ENCODE measurements around the gene RXRA. TPM values are rescaled to one million over a fixed set of nuclear protein-coding genes. Genes with fewer than 3 reads are reported as not detected.

Gene RXRA
- total RNA-seq, 3 donors from 2014 or later: 31.0 to 63.0 (median 31.5) TPM

- Histone ChIP-seq H3K27ac (no peak overlapping the region), H3K36me3 (no peaks in the 10 kb centered on the region), H3K9me3 (no peaks in the 10 kb centered on the region), H3K4me1 (no peaks in the 10 kb centered on the region), H3K4me3 (no peak overlapping the region), H3K27me3 (no peaks in the 10 kb centered on the region)
- TF ChIP-seq, protein P1, sequence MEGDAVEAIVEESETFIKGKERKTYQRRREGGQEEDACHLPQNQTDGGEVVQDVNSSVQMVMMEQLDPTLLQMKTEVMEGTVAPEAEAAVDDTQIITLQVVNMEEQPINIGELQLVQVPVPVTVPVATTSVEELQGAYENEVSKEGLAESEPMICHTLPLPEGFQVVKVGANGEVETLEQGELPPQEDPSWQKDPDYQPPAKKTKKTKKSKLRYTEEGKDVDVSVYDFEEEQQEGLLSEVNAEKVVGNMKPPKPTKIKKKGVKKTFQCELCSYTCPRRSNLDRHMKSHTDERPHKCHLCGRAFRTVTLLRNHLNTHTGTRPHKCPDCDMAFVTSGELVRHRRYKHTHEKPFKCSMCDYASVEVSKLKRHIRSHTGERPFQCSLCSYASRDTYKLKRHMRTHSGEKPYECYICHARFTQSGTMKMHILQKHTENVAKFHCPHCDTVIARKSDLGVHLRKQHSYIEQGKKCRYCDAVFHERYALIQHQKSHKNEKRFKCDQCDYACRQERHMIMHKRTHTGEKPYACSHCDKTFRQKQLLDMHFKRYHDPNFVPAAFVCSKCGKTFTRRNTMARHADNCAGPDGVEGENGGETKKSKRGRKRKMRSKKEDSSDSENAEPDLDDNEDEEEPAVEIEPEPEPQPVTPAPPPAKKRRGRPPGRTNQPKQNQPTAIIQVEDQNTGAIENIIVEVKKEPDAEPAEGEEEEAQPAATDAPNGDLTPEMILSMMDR (IDR thresholded peaks at IDR 0.05): no peak
- TF ChIP-seq POLR2AphosphoS5 (IDR thresholded peaks at IDR 0.05) (no peak), POLR2A (IDR thresholded peaks at IDR 0.05) (no peak)
- DNase-seq (ENCODE audit: low spot score in 2 of 2): no peak
- intact Hi-C loops (cut with DNase I; ENCODE audit: low total_unique reads): no loop called here
Measured at GRCh38 chr9:134316449-134317160, 9.7 kb upstream of the RXRA start.

GRCh38 chr9:134317400-134317789 lies 8.9 kb upstream of the RXRA start:
- intact Hi-C loops (cut with DNase I; ENCODE audit: low total_unique reads): no loop called here
- H3K4me1 ChIP-seq: no peaks in the 10 kb centered on the region
- H3K27ac ChIP-seq: no peak overlapping the region

GRCh38 chr9:134317790-134318414 lies 8.4 kb upstream of the RXRA start:
- Histone ChIP-seq H3K4me1 (no peaks in the 10 kb centered on the region), H3K9me3 (no peaks in the 10 kb centered on the region), H3K27me3 (no peaks in the 10 kb centered on the region), H3K27ac (no peak overlapping the region), H3K4me3 (no peak overlapping the region), H3K36me3 (no peaks in the 10 kb centered on the region)
- TF ChIP-seq POLR2AphosphoS5 (IDR thresholded peaks at IDR 0.05) (no peak), POLR2A (IDR thresholded peaks at IDR 0.05) (no peak)
- TF ChIP-seq, protein P1 (IDR thresholded peaks at IDR 0.05): no peak
- intact Hi-C loops (cut with DNase I; ENCODE audit: low total_unique reads): no loop called here
- no peak for DNase-seq (ENCODE audit: low spot score in 2 of 2)

More at GRCh38 chr9:134317400-134317789, 8.9 kb upstream of the RXRA start:
- DNase-seq (ENCODE audit: low spot score in 2 of 2): no peak
- Histone ChIP-seq H3K4me3 (no peak overlapping the region), H3K36me3 (no peaks in the 10 kb centered on the region), H3K9me3 (no peaks in the 10 kb centered on the region), H3K27me3 (no peaks in the 10 kb centered on the region)
- TF ChIP-seq, protein P1 (IDR thresholded peaks at IDR 0.05): no peak
- TF ChIP-seq POLR2A (IDR thresholded peaks at IDR 0.05) (no peak), POLR2AphosphoS5 (IDR thresholded peaks at IDR 0.05) (no peak)

DNA sequence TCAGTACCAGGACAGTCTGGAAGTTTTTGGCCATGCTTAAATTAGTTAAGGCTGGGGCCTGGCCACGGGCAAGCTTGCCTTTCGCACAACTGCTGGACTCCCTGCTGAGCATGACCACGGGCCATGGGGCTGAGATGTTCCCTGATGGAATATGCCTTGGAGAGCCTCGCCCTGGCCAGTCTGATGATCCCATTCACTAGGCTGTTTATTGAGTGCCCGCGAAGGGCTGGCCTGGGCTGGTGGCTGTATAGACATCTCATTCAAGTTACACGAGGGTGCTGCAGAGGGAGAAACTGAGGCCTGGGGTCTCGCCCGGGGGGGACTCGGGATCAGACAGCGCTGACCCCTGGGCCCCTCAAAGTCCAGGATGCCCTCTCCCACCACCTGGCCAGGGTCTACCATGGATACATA lies 7.8 kb upstream of the RXRA start:
- H3K36me3 ChIP-seq: no peaks in the 10 kb centered on the region
- no peak for DNase-seq (ENCODE audit: low spot score in 2 of 2)
- H3K27ac ChIP-seq: no peak overlapping the region
- TF ChIP-seq POLR2AphosphoS5 (IDR thresholded peaks at IDR 0.05) (no peak), POLR2A (IDR thresholded peaks at IDR 0.05) (no peak)
- TF ChIP-seq, protein P1 (IDR thresholded peaks at IDR 0.05): no peak
- no peaks in the 10 kb centered on the region for H3K27me3 ChIP-seq
- no peaks in the 10 kb centered on the region for H3K4me1 ChIP-seq
- intact Hi-C loops (cut with DNase I; ENCODE audit: low total_unique reads): no loop called here
- no peaks in the 10 kb centered on the region for H3K9me3 ChIP-seq
- no peak overlapping the region for H3K4me3 ChIP-seq

GRCh38 chr9:134318941-134319305 lies 7.3 kb upstream of the RXRA start:
- Histone ChIP-seq H3K9me3 (no peaks in the 10 kb centered on the region), H3K4me1 (no peaks in the 10 kb centered on the region), H3K27ac (no peak overlapping the region), H3K4me3 (no peak overlapping the region), H3K27me3 (no peaks in the 10 kb centered on the region), H3K36me3 (no peaks in the 10 kb centered on the region)
- no peak for DNase-seq (ENCODE audit: low spot score in 2 of 2)
- no peak for TF ChIP-seq POLR2A (IDR thresholded peaks at IDR 0.05)
- no peak for TF ChIP-seq POLR2AphosphoS5 (IDR thresholded peaks at IDR 0.05)
- TF ChIP-seq, protein P1 (IDR thresholded peaks at IDR 0.05): no peak
- intact Hi-C loops (cut with DNase I; ENCODE audit: low total_unique reads): no loop called here
